Loucy (cell line): ENCODE data around the gene ZNF385B.

Source experiments
- EZH2phosphoT487 ChIP-seq: fragments of 200-600 bp; IDR thresholded peaks from 2 replicates; pipeline ENCODE4 v1.6.1; 2018; ENCODE audit warnings: antibody characterized with exemption, mild to moderate bottlenecking, moderate library complexity, borderline replicate concordance
- TF ChIP-seq, protein P1 (sequence below): fragments of 200-600 bp; sonication (generic); conservative IDR thresholded peaks from 2 replicates; pipeline ENCODE4 v1.5.1; 2014; ENCODE audit warnings: mild to moderate bottlenecking, antibody characterized with exemption, low read length

DNA sequence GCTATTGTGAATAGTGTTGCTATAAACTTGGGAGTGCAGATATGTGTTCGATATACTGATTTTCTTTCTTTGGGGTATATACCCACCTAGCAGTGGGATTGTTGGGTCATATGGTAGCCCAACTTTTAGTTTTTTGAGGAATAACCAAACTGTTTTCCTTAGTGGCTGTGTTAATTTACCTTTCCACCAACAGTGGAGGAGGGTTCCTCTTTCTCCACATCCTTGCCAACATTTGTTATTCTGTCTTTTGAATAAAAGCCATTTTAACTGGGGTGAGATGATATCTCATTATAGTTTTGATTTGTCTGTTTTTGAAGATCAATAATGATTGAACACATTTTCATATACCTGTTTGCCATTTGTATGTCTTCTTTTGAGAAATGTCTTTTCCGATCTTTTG, 314.8 kb downstream of the ZNF385B start:
- TF ChIP-seq, protein P1, sequence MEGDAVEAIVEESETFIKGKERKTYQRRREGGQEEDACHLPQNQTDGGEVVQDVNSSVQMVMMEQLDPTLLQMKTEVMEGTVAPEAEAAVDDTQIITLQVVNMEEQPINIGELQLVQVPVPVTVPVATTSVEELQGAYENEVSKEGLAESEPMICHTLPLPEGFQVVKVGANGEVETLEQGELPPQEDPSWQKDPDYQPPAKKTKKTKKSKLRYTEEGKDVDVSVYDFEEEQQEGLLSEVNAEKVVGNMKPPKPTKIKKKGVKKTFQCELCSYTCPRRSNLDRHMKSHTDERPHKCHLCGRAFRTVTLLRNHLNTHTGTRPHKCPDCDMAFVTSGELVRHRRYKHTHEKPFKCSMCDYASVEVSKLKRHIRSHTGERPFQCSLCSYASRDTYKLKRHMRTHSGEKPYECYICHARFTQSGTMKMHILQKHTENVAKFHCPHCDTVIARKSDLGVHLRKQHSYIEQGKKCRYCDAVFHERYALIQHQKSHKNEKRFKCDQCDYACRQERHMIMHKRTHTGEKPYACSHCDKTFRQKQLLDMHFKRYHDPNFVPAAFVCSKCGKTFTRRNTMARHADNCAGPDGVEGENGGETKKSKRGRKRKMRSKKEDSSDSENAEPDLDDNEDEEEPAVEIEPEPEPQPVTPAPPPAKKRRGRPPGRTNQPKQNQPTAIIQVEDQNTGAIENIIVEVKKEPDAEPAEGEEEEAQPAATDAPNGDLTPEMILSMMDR, result no peak
- TF ChIP-seq EZH2phosphoT487, result no peak
